ENCODE measurements around the gene POLH. TPM values are rescaled to one million over a fixed set of nuclear protein-coding genes. Genes with fewer than 3 reads are reported as not detected.

The POLH gene
- total and polyA plus RNA-seq, 9 of the 15 experiments (the other 6 are each of a cell fraction or from before 2014, with no cell fraction given) = 5.8 to 31.6 (median 20.6) TPM

GRCh38 chr6:43629505-43630300, 53.7 kb downstream of the POLH start (continued):
- TF ChIP-seq ZNF609 (CRISPR knock-in tag; IDR thresholded peaks at IDR 0.05; ENCODE audit: borderline replicate concordance) (no peak), C11orf30 (IDR thresholded peaks at IDR 0.05; ENCODE audit: low read depth) (no peak), JUN (IDR thresholded peaks at IDR 0.05; ENCODE audit: borderline replicate concordance, low read depth, low read length) (peak; percentile 56; the same call in 1 of the 2 replicates), JUN (CRISPR knock-in tag; IDR thresholded peaks at IDR 0.05; ENCODE audit: borderline replicate concordance) (0 out of 2 replicates have a peak, but pooled peaks have one; percentile 16), MAFF (IDR thresholded peaks at IDR 0.05; ENCODE audit: low read length) (no peak), ZSCAN29 (IDR thresholded peaks at IDR 0.05) (no peak), RBM39 (optimal IDR thresholded peaks at IDR 0.05; ENCODE audit: low read depth, low read length) (peak; percentile 35), ZNF24 (IDR thresholded peaks at IDR 0.05) (no peak), ZBTB8A (IDR thresholded peaks at IDR 0.05; ENCODE audit: partially characterized antibody) (no peak), MIER1 (IDR thresholded peaks at IDR 0.05; ENCODE audit: low read depth) (no peak), KLF1 (tag; IDR thresholded peaks at IDR 0.05) (no peak), HNRNPK (IDR thresholded peaks at IDR 0.05; ENCODE audit: low read depth, low read length, poor library complexity, severe bottlenecking) (no peak), SRSF3 (IDR thresholded peaks at IDR 0.05; ENCODE audit: insufficient read depth, low read length) (peak; percentile 96), GATA2 (CRISPR knock-in tag; IDR thresholded peaks at IDR 0.05) (no peak), DPF2 (IDR thresholded peaks at IDR 0.05) (peak; percentile 82), ZBTB34 (CRISPR knock-in tag; IDR thresholded peaks at IDR 0.05) (0 out of 2 replicates have a peak, but pooled peaks have one; percentile 54), SOX6 (IDR thresholded peaks at IDR 0.05) (peak; percentile 44; the same call in 1 of the 2 replicates), HIVEP1 (CRISPR knock-in tag; IDR thresholded peaks at IDR 0.05) (no peak), ZNF311 (CRISPR knock-in tag; IDR thresholded peaks at IDR 0.05) (no peak), CHD4 (IDR thresholded peaks at IDR 0.05; ENCODE audit: insufficient read depth, insufficient replicate concordance, low read depth, low read length, poor library complexity, severe bottlenecking) (no peak)
- TF ChIP-seq, protein P1, sequence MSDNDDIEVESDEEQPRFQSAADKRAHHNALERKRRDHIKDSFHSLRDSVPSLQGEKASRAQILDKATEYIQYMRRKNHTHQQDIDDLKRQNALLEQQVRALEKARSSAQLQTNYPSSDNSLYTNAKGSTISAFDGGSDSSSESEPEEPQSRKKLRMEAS (CRISPR knock-in tag; IDR thresholded peaks at IDR 0.05) = 0 out of 2 replicates have a peak, but pooled peaks have one; percentile 25
- TF ChIP-seq, protein P2, sequence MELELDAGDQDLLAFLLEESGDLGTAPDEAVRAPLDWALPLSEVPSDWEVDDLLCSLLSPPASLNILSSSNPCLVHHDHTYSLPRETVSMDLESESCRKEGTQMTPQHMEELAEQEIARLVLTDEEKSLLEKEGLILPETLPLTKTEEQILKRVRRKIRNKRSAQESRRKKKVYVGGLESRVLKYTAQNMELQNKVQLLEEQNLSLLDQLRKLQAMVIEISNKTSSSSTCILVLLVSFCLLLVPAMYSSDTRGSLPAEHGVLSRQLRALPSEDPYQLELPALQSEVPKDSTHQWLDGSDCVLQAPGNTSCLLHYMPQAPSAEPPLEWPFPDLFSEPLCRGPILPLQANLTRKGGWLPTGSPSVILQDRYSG (tag; conservative IDR thresholded peaks at IDR 0.05; ENCODE audit: low read depth) = peak; percentile 66
